HG02870 (cell line): ENCODE data around the gene MVB12B.

Experiments used
- ATAC-seq: cut with Tn5 transposase; IDR thresholded peaks from one replicate; pipeline ENCODE4 v1.9.1; 2021; ENCODE audit warnings: mild to moderate bottlenecking, moderate library complexity; ENCODE audit not compliant: unreplicated experiment

MVB12B gene

DNA sequence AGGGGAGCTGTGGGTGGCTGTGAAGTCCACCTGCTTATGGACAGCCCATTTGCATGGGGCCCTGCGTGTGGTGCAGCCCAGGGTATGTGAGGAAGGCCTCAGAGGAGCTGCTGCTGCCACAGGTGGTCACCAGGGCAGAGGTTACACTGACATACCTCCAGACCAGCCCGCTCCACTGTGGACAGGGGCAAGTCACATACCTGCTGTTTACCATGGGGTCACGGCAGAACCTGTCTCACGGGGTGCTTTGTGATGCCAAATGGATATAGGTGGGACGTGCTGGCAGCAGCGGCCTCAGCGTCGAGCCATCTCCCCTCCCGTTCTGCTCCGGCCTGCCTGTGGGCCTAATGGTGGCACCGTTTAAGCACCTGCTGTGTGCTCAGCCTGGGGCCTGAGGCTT, 159.6 kb downstream of the MVB12B start:
- no peak for ATAC-seq

DNA sequence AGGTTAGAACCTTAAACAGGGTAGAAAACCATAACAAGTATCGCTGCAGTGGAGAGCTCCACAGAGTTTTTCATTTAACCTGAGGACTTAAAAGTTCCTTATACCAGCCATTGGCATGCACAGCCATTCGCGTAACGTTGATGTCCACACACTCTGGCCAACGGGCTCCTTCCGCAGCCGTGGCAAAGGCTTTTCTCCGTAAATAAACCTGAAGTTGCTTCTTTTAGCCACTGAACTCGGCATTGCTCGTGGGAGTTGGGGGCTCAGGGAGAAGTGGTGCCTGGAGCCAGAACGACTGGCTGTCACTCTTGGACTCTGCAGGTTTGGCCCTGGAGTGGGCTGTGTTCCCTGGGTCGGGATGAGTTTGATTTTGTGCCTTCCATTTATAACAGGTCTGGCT, 161.2 kb downstream of the MVB12B start:
- ATAC-seq = no peak

DNA sequence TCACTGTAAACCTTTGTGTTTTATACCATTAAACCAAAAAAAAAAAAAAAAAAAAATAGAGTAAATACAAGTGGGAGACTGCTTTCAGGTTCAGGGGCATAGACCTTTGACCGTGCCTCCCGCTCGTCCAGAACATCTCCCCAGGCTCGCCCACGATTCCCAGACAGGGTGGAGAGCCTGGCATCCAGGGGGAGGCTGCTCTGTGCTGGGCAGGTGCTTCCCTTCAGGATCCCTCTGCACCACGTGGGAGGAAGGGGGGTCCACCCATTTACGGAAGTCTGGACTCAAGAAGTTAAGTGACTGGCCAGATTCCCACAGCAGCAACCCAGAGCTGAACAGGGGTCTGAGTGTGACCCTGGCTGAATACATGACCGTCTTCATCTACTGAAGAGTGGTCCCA, 161.7 kb downstream of the MVB12B start:
- no peak for ATAC-seq

DNA sequence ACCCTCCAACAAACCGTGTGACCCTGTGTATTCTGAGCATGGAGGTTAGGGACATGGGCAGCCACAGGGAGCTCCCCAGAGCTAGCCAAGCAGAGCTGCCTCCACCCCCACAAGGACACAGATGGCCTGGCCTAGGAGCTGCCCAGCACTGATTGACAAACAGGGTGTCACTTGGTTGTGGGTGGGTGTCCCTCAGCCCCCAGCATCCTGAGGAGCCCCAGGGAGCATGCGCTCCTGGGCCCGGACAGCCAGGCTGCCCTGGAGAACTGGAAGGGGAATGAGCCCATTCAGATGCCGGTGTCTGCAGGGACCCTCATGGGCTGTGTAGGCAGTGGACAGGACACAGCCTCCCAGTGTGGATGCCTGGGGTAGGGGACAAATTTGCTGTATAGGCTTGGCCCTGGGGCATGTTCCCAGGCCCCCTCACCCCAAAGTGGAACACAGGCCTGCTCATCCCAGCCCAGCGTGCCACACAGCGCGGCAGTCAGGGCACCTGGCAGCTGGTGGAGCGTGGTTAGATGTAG, 162.3 kb downstream of the MVB12B start:
- no peak for ATAC-seq

DNA sequence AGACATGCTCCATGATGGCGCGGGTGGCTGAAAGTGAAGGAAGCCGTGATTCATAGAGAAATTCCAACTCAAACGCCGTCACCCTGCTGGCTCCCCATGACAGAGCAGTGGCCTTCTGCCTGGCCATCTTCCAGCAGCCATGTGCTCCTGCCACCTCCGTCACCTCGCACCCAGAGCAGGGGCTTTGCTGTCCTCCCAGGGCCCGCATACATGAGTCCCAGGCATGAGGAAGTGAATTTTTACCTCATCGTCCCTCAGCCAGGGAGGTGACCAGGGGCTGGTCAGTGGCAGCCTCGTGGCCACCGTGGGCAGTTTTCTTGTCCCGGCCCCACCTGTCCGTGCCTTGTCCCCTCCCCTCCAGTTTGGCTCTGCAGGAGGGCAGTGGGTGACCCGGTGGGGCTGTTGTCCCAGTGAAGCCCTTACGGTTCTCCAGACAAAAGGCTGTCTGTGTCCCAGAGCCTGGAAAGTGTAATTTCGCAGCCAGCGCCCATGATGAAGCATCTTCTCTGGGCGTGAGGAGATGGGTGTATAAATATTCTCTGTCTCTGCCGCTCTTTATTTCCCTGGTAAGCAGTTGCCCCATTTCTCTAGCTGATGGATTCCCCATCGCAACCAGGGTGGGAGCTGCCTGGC, 163.1 kb downstream of the MVB12B start:
- ATAC-seq = no peak

DNA sequence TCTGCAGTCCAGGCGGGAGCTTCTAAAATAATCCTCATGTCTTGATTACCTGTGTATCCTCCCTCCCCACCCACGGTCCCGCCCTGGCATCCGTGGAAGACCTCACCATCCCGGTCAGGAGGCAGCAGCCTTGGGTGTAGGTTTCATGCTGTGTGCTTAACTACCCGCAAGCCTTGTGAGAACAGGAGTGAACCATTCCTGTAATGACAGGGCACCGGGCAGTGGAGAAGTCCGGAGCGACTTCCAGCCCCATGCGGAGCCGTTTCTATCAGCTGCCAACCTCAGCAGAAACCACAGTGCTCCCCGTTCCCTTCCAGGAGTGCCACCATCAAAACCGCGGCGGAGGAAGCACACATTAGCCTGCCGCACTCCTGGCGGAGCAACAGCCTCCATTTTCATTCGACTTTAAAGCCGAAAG, 163.6 kb downstream of the MVB12B start:
- no peak for ATAC-seq

DNA sequence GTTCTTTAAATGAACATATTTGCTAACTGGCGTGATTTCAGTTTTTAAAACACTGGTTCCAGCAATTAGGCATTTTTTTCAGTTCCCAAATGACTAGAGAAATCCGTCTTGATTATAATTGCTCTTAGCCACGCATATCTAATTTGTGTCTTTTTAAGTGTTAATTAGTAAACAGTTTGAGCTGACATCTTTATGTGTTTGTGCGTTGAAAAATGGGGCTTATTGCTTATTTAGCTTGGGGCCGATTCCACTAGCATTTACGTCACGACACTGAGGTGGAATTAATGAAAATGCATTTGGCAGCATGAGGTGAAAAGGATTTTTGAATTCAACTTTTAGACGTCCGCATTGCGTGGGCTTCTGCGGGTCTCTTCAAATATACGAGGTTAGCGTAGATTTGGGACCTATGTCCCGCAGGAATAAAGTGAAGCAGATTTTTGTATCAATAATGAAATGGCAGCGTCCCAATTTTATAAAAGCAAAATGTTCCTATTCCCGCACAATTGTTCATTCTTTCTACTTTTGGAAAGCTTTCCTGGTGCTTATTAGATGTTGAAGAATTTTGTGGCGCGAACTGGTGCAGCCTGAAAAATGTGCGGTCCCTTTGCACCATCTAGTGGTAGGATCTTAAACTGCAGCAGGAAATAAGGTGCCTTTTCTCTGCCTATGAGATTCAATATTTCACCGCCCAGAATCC, 164.4 kb downstream of the MVB12B start:
- no peak for ATAC-seq

DNA sequence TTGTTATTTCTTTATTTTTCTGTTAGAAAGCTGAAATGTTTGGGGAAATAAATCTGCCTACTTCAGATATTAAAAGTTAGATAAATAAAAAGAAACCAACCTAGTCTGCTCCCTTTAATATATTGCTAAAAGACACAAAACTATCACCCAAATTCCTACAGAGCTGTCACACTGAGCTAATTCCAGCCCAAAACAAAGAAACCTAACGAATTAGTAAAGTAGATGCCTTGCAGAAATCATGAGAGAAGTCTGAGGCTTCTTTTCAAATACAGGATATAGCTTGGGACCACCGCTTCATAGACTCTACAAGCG, 164.9 kb downstream of the MVB12B start:
- no peak for ATAC-seq

DNA sequence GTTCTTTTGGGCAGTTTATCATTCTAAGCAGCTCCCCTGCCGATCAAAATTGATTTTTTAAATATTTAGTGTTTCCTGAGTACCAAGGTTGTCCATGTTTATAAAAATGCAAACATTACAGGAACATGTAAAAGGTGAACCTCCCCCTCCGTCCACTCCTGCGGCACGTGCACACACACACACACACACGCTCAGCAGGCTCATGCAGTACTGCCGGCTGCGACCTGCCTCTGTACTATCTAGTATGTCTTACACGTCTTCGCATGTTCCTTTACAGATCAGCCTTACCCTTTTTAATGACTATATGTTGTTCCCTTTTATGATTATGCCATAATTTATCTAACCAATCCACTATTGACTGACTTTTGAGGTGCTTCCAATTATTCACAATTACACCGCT, 165.3 kb downstream of the MVB12B start:
- no peak for ATAC-seq

DNA sequence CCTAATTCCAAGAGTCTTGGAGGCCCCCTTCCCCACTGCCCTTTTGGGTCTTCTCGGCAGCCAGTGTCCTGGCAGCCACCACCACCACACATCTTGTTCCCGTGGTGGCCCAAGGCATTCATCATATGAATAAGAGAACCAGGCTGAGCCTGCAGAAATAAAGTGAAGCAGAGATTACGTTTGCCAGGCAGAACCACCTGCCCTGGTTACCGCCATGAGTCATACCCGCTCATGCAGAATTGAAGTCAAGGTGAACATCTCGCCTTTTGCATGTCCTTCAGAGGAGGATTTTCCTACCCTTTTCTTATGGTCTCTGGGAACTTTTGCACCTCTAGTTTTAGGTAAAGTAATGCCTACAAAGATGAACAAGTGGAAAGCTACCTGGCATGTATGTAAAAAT, 167.6 kb downstream of the MVB12B start:
- ATAC-seq = no peak

DNA sequence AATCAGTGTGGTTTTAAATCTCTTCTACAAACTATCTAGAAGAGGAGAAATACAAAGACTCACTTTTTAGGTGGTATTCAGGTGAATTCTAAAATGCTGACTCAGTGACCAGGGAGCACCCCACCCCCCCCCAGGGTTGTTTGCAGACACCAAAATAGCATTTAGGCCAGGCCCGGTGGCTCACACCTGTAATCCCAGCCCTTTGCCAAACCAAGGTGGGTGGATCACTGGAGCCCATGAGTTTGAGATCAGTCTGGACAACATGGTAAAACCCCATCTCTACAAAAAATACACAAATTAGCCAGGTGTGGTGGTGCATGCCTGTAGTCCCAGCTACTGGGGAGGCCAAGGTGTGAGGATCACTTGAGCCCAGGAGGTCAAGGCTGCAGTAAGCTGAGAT, 168.1 kb downstream of the MVB12B start:
- ATAC-seq = no peak

DNA sequence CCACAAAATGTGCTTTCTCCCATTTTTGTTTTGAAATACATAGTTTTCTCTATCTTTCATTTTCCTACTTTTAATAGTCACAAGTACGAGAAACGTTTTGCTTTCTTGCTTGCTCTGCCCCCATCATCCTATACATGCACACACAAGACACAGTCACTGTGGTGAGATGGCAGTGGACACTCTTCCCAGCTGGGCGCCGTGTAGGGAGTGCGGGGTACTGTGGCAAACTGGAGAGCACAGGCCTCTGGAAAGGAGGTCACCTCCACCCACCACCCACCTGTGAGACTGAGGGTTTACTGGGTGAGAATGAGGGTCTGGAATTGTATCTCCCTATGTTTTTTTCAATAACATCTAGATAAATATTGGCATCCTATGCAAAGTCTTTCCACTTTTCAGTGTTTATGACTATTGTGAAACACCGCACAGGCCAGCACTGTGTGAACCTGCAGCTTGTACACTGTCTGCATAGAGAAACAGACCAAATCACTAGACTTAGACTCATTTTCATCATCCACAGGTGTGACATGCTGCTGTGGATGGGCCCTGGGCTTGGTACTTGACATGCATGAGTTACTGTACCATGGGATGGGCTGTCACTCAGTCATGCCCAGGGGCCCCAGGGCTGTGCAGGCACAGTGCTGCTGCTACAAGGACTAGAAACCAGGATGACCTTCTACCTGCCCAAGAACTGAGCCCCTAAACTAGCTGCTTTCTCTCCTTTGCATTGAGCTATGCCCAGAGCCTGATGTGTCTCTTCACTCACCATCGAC, 169.0 kb downstream of the MVB12B start:
- ATAC-seq = no peak

DNA sequence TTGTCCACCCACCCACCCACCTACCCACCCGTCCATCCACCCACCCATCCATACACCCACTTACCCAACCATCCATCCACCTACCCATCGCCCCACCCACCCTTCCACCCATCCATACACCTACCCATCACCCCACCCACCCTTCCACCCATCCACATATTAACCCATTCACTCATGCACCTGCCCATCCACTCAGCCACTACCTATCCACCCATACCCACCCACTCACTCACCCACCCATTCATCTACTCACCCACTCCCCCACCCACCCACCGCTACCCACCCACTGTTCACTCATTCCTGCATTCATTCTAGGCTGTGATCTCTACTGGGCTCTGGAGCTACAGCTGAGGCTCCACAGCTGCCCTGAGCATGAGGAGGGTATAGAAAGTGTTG, 169.6 kb downstream of the MVB12B start:
- ATAC-seq = no peak

DNA sequence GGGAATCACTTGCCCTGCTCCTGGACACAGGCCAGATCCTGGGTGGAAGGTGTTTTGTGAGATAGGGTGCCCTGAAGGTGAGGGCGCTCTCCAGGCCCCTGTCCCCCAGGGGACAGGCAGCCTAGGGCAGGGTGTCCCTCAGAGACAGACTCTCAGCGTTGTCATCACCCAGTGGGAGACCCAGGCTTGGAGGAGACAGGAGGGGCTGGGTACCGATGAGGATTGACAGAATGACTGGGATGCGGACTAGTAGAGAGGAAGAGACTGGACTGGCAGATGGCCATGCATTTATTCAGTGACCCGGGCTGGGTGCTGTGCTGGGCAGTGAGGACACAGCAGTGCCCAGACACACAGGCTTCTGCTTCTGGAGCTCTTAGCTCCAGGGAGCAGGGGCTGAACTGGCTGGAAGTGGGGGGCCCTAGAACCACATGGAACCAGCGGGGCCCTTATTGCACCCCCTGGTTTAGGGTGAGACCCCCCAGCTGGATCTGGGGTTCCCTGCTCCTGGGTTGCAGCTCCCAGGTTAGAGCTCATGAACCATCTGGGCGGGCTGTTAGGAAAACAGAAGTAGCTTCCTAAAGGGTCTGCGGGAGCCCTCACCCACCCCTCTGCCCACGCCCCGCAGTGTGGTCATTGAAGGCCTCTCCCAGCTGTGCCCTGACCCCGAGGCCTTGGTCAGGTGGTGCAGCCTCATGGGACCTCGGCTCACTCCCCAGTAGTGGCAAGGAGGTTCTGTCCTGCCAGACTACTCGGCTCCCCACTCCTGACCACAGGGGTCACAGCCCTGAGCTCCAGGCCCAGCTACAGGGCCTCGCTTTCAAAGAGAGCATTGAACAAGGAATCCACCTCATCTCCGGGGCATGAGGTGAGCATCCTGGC, 170.4 kb downstream of the MVB12B start:
- no peak for ATAC-seq

DNA sequence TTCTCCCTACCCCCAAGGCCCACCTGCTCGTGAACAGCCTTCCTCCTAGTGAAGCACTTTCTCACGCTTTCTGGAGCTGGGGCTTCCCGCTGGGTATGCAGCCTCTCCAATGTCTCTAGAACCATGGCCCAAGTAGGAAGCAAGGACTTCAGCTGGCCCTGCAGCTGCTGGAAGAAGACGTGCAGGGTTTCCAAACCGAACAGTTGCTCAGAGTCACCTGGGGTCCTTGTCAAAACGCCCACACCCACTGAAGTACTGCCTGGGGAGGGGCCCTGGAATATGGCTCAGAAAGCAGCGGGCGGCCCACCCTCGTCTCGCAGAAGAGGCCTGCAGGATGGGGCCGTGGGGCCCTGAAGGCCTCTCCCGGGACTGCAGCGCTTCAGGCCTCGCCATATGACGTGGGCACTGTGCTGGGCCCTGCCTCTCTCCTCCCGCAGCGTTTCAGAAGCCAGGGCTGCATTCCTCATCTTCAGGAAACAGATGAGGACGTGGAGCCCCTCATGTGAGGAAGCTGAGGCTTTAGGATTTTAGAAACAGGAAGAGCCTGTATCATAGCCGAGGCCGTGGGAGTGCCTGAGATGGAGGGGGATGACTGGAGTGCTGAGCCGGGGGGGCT, 171.1 kb downstream of the MVB12B start:
- ATAC-seq = no peak

DNA sequence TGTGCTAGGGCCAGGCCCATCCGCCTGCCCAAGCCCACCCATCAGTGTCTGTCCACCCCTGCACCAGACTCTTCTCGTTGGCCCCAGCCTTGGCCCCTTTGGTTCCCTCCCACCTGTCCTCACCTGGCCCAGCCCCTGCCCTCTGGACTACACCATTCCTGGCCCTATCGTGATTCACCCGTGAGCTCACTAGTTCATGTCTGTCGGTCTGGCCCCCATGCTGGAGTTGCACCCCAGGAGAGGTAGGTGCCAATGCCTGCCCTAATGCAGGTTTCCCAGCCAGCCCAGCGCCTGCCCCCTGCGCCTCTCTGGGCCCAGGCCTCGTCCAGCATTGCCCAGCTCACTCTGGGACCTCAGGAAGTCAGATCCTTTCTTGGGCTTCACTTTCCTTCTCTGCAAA, 171.7 kb downstream of the MVB12B start:
- ATAC-seq = no peak

DNA sequence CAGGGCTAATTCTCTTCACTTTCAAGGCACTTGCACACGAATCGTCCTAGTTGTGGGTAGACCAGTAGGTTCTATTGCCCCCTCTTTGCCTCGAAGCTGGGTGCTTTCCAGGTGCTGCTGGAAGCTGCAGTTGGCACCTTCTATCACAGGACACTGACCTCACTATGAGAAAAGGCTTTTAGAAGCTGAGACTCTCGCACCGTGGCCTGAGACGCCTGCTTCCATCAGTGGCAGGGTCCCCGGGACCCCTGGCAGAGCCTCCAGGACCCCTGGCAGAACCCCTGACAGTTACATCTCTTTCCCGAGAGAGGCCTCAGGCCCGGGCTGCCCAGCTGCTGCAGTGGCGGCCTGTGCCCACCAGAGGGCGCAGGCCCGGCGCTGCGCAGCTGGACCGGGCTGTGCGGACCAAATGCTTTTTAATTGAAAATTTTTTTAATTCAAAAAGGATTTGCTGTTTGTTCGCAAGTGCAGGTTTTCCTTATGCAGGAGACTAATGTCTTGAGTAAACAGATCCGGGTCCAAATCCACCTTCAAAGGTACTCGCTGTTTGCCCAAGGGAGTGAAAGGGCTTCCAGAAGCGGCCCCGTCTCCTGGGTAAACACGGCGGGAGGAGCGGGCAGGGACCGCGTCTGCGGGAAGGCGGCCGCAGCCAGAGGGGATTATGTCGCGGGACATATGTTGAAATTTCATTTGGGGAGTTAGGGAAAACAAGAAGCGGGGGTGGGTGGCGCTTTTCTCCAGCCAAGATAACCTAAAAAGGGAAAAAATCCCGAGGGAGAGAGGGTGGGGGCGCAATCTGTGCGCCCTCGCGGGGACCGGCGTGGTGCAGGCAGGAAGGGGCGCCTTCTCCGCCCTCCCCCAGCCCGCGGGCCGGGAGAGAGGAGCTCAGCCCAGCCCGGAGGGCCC, 172.6 kb downstream of the MVB12B start:
- no peak for ATAC-seq

DNA sequence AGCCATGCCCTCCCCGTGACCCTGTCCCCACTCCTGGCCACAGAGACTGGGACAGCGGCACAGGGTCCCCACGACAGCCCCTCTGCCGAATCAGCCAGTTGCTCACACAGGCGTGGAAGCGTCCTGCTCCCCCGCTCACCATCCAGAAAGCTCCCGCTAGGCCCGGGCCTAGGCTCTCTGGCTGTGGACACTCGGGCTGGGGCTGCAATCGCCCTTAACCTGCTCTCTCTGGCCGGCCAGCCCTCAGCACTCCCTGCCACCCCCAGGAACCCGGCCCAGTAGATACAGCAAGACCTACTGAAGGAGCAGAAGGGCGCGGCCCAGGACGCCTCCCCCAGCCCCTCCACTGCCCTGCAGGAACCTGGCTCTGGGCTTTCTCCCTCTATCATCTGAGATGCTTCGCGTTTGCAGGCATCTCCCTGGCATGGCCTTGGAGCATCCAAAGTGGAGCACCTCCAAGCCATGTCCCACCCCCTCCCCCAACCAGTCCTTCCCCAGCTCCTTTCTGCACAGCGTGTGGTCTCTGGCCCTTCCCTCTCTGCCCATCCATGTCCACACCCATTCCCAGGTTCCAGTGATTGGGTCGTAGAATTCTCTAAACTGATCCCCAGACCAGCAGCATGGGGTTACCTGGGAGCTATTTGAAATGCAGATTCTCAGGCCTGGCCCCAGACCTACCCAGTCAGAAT, 173.4 kb downstream of the MVB12B start:
- ATAC-seq = no peak
